Stimulated activated CD4-positive, alpha-beta T cell treated with anti-CD3 and anti-CD28 coated beads, TNF-alpha, amount 100 ng/mL, for 1 hour (primary cell): Measurements from ENCODE around the gene BPHL.
"Not testable (repeated sequence)": the region's sequence is repeated elsewhere in the genome, so short reads cannot be mapped to it uniquely, and the experiment has no call there.

Experiments used
- DNase-seq, 3 donors: peaks; one replicate each; pipeline ENCODE4 v3.0.0-alpha.2; 2020; ENCODE audit warnings: low read depth in 3 of 3, low spot score in 1 of 3

Gene BPHL

GRCh38 chr6:3155416-3155815 lies 36.9 kb downstream of the BPHL start:
- not testable (repeated sequence) for DNase-seq

GRCh38 chr6:3156184-3157130 lies 37.9 kb downstream of the BPHL start:
- DNase-seq = not testable (repeated sequence)

GRCh38 chr6:3157131-3157933 lies 38.8 kb downstream of the BPHL start, which contains the start of gene TUBB2A:
TSS of gene TUBB2A (minus strand) at chr6:3157544. CDS start at chr6:3157463, 81 bp downstream.
- DNase-seq = peak; percentile 69 to 88 (median 84)

- peak; percentile 24 to 48 (median 33) for DNase-seq
These were observed 41.6 kb downstream of the BPHL start for GRCh38 chr6:3159805-3160781.

- DNase-seq = no peak
These were observed 43.6 kb downstream of the BPHL start for GRCh38 chr6:3162067-3162497.

- DNase-seq = peak in 2 of 3 donors; percentile 25 to 33
These were observed 44.2 kb downstream of the BPHL start for GRCh38 chr6:3162565-3163247.

- no peak for DNase-seq
These were observed 44.7 kb downstream of the BPHL start for GRCh38 chr6:3163248-3163594.

GRCh38 chr6:3164388-3164787 lies 45.9 kb downstream of the BPHL start:
- DNase-seq = no peak

- no peak for DNase-seq
These were observed 47.4 kb downstream of the BPHL start for GRCh38 chr6:3165631-3166534.

- DNase-seq = not testable (repeated sequence)
These were observed 48.2 kb downstream of the BPHL start for GRCh38 chr6:3166535-3167225.

- not testable (repeated sequence) for DNase-seq
These were observed 49.5 kb downstream of the BPHL start for GRCh38 chr6:3168046-3168445.

- not testable (repeated sequence) for DNase-seq
These were observed 52.2 kb downstream of the BPHL start for GRCh38 chr6:3170676-3171075.

- DNase-seq = not testable (repeated sequence)
These were observed 53.0 kb downstream of the BPHL start for GRCh38 chr6:3171313-3172175.

- not testable (repeated sequence) for DNase-seq
These were observed 54.3 kb downstream of the BPHL start for GRCh38 chr6:3172789-3173188.

- not testable (repeated sequence) for DNase-seq
These were observed 55.2 kb downstream of the BPHL start for GRCh38 chr6:3173636-3174089.

GRCh38 chr6:3175715-3176402 lies 57.3 kb downstream of the BPHL start:
- no peak for DNase-seq
